H1 (cell line): ENCODE measurements around the gene RAB1A. TPM values are rescaled to one million over a fixed set of nuclear protein-coding genes. Genes with fewer than 3 reads are reported as not detected.

Experiments
- CTCF ChIA-PET: fragments of 300-600 bp; sonication (Branson Sonifier 250); formaldehyde crosslinking; loops from one replicate; lab custom pipeline; 2021; ENCODE audit not compliant: partially characterized antibody; lab: Charles Lee
- POLR2A ChIA-PET: fragments of 300-600 bp; sonication (Branson Sonifier 250); formaldehyde crosslinking; loops from one replicate; lab custom pipeline; 2021; ENCODE audit warnings: inconsistent platforms; ENCODE audit not compliant: partially characterized antibody; lab: Charles Lee
- DNase-seq, 2 experiments: peaks; one replicate each; pipeline versions ENCODE4 v3.0.0 to v3.0.0-alpha.2; 2010 to 2022; ENCODE audit warnings: low spot score in 2 of 2, low read depth in 1 of 2, mixed read lengths in 1 of 2
- FAIRE-seq: peaks from 2 replicates; lab custom pipeline; 2011; peaks lifted over from hg19 to GRCh38; lab: Jason Lieb, UNC
- H2AFZ ChIP-seq: 2 replicates; pipeline ENCODE4 v1.8.1; 2012; ENCODE audit warnings: low read length, inconsistent platforms
- H2AK5ac ChIP-seq: 2 replicates; pipeline ENCODE4 v1.6.1; 2013; ENCODE audit warnings: low read depth, low read length
- H2BK120ac ChIP-seq: replicated peaks from 2 replicates; pipeline ENCODE3; 2013; ENCODE audit warnings: low read depth, low read length, inconsistent platforms
- H2BK12ac ChIP-seq: 2 replicates; pipeline ENCODE4 v1.6.1; 2013; ENCODE audit warnings: low read depth, low read length
- H2BK15ac ChIP-seq: 2 replicates; pipeline ENCODE4 v1.6.1; 2013; ENCODE audit warnings: low read length
- H2BK20ac ChIP-seq: 2 replicates; pipeline ENCODE4 v1.6.1; 2013; ENCODE audit warnings: low read length
- H2BK5ac ChIP-seq: 2 replicates; pipeline ENCODE4 v1.6.1; 2013; ENCODE audit warnings: low read depth, low read length
- H3K14ac ChIP-seq: 2 replicates; pipeline ENCODE4 v1.6.1; 2013; ENCODE audit warnings: inconsistent platforms; ENCODE audit not compliant: insufficient read length
- H3K18ac ChIP-seq: 2 replicates; pipeline ENCODE4 v1.6.1; 2013; ENCODE audit warnings: low read length; ENCODE audit errors: extremely low read depth
- H3K23ac ChIP-seq: 2 replicates; pipeline ENCODE4 v1.6.1; 2013; ENCODE audit warnings: inconsistent platforms; ENCODE audit not compliant: insufficient read length
- H3K23me2 ChIP-seq: 2 replicates; pipeline ENCODE4 v1.6.1; 2013; ENCODE audit warnings: low read depth, low read length
- H3K27ac ChIP-seq: 2 replicates; pipeline ENCODE4 v1.6.1; 2011; ENCODE audit warnings: low read depth, low read length, inconsistent platforms
- H3K27me3 ChIP-seq, 4 experiments: replicated peaks in 1 of 4; 1 replicate in 1 of 4; 2 replicates in 3 of 4; pipeline versions ENCODE4 v1.6.1 to v1.8.1; 2011 to 2013; ENCODE audit warnings: low read length in 3 of 4, mild to moderate bottlenecking in 3 of 4, inconsistent platforms in 2 of 4, mixed read lengths in 2 of 4, moderate library complexity in 1 of 4; ENCODE audit not compliant: control insufficient read depth in 3 of 4, insufficient read depth in 3 of 4; ENCODE audit errors: extremely low read depth in 1 of 4
- H3K36me3 ChIP-seq, 4 experiments: 2 replicates each; pipeline versions ENCODE4 v1.6.1 to v1.8.1; 2011 to 2013; ENCODE audit warnings: mild to moderate bottlenecking in 4 of 4, low read length in 3 of 4, moderate library complexity in 2 of 4, control low read depth in 1 of 4, inconsistent platforms in 1 of 4; ENCODE audit not compliant: insufficient read depth in 4 of 4, control insufficient read depth in 2 of 4
- H3K4ac ChIP-seq: replicated peaks from 2 replicates; pipeline ENCODE3; 2013; ENCODE audit warnings: low read length, low read depth, mixed read lengths, inconsistent platforms; ENCODE audit not compliant: insufficient read length
- H3K4me1 ChIP-seq, 4 experiments: replicated peaks in 1 of 4; 1 replicate in 1 of 4; 2 replicates in 3 of 4; pipeline versions ENCODE4 v1.6.1 to v1.8.1; 2011 to 2013; ENCODE audit warnings: low read length in 3 of 4, inconsistent platforms in 2 of 4, mixed read lengths in 1 of 4; ENCODE audit not compliant: insufficient read depth in 4 of 4, control insufficient read depth in 3 of 4
- H3K4me2 ChIP-seq, 2 experiments: 2 replicates each; pipeline versions ENCODE4 v1.6.1 to v1.8.1; 2011 to 2013; ENCODE audit warnings: low read depth in 2 of 2, low read length in 2 of 2, control low read depth in 1 of 2, inconsistent platforms in 1 of 2, mild to moderate bottlenecking in 1 of 2; ENCODE audit not compliant: insufficient read depth in 1 of 2
- H3K4me3 ChIP-seq, 4 experiments: fragments of 200-600, 300-600 bp in 1 of 4; sonication (generic), shearing (Covaris generic), sonication (Bioruptor Twin) in 1 of 4; 2 replicates each; pipeline versions ENCODE4 v1.5.1 to v1.8.1; 2011 to 2016; ENCODE audit warnings: low read length in 4 of 4, low read depth in 3 of 4, control low read depth in 2 of 4, inconsistent platforms in 2 of 4, mild to moderate bottlenecking in 2 of 4, mixed read lengths in 1 of 4, moderate library complexity in 1 of 4; ENCODE audit not compliant: insufficient read depth in 2 of 4; ENCODE audit errors: extremely low read depth in 1 of 4
- H3K56ac ChIP-seq: replicated peaks from 2 replicates; pipeline ENCODE3; 2013; ENCODE audit warnings: low read depth, mild to moderate bottlenecking, mixed read lengths, low read length, inconsistent platforms; ENCODE audit not compliant: insufficient read length
- H3K79me1 ChIP-seq: 2 replicates; pipeline ENCODE4 v1.6.1; 2013; ENCODE audit warnings: low read depth, low read length, control low read depth
- H3K79me2 ChIP-seq, 2 experiments: 2 replicates each; pipeline versions ENCODE4 v1.6.1 to v1.8.1; 2012 to 2013; ENCODE audit warnings: low read length in 2 of 2, mild to moderate bottlenecking in 2 of 2, inconsistent platforms in 1 of 2; ENCODE audit not compliant: insufficient read depth in 2 of 2, control insufficient read depth in 1 of 2
- H3K9ac ChIP-seq, 4 experiments: replicated peaks in 1 of 4; 1 replicate in 1 of 4; 2 replicates in 3 of 4; pipeline versions ENCODE4 v1.6.1 to v1.8.1; 2011 to 2013; ENCODE audit warnings: low read depth in 3 of 4, low read length in 3 of 4, control low read depth in 2 of 4, mild to moderate bottlenecking in 2 of 4, moderate library complexity in 2 of 4, inconsistent platforms in 1 of 4; ENCODE audit errors: extremely low read depth in 1 of 4
- H3K9me3 ChIP-seq, 2 experiments: 2 replicates each; pipeline versions ENCODE4 v1.6.1 to v1.8.1; 2012 to 2013; ENCODE audit warnings: mild to moderate bottlenecking in 2 of 2, moderate library complexity in 2 of 2, control low read depth in 1 of 2, inconsistent platforms in 1 of 2, low read depth in 1 of 2, low read length in 1 of 2, mixed read lengths in 1 of 2; ENCODE audit not compliant: insufficient read depth in 2 of 2
- H4K20me1 ChIP-seq, 2 experiments: replicated peaks in 1 of 2; 2 replicates each; pipeline versions ENCODE3 to v1.8.1; 2011 to 2013; ENCODE audit warnings: inconsistent platforms in 2 of 2, low read length in 2 of 2, mild to moderate bottlenecking in 1 of 2; ENCODE audit not compliant: insufficient read depth in 2 of 2, control insufficient read depth in 1 of 2
- H4K5ac ChIP-seq: 2 replicates; pipeline ENCODE4 v1.6.1; 2013; ENCODE audit warnings: low read length, low read depth, mixed read lengths, inconsistent platforms; ENCODE audit not compliant: insufficient read length
- H4K8ac ChIP-seq: 2 replicates; pipeline ENCODE4 v1.8.0; 2013; ENCODE audit warnings: mild to moderate bottlenecking, moderate library complexity, low read length, inconsistent platforms; ENCODE audit not compliant: insufficient read depth; ENCODE audit errors: extremely low read depth
- H4K91ac ChIP-seq: replicated peaks from 2 replicates; pipeline ENCODE3; 2013; ENCODE audit warnings: low read length, mixed read lengths, inconsistent platforms; ENCODE audit not compliant: insufficient read length
- POU5F1 ChIP-seq: IDR thresholded peaks from 2 replicates; pipeline ENCODE4 v1.6.1; 2011; ENCODE audit warnings: low read depth, mild to moderate bottlenecking, low read length, moderate library complexity
- SIN3A ChIP-seq, 2 experiments: IDR thresholded peaks in 1 of 2; conservative IDR thresholded peaks in 1 of 2; 2 replicates each; pipeline ENCODE4 v1.6.1; 2011 to 2012; ENCODE audit warnings: low read length in 2 of 2, improper control_type of control experiment in 1 of 2, low read depth in 1 of 2, mild to moderate bottlenecking in 1 of 2
- WGBS, 2 experiments: shearing (Covaris generic) in 1 of 2; methylation state at CpG; one replicate each; pipeline versions ENCODE4 v1.1.6 to v1.1.7; 2013 to 2015; ENCODE audit warnings: low lambda C conversion rate in 2 of 2, mixed read lengths in 2 of 2, inconsistent platforms in 1 of 2, low coverage in 1 of 2, missing lambda C conversion rate in 1 of 2; ENCODE audit not compliant: insufficient replicate concordance in 2 of 2, insufficient coverage in 1 of 2, insufficient read length in 1 of 2; ENCODE audit errors: extremely low coverage in 1 of 2, missing lambda C conversion rate in 1 of 2; 5-methylcytosine and 5-hydroxymethylcytosine counted together
- polyA plus RNA-seq, 7 experiments: library from polyadenylated mRNA; depleted of rRNA in 3 of 7; stranded (reverse) in 5 of 7; unstranded in 2 of 7; fragments of >200 nt in 5 of 7; fragments of 200-250 nt in 2 of 7; gene quantifications; 1 replicate in 5 of 7; 2 replicates in 1 of 7; 4 replicates in 1 of 7; pipeline versions ENCODE4 v1.2.1 to v1.2.3, GENCODE V29; 2011 to 2013; ENCODE audit warnings: missing spikeins in 2 of 7, mixed read lengths in 2 of 7
- total RNA-seq: library from RNA; stranded (reverse); fragmentation: NEBNext Ultra II Directional; extraction: Animal tissue kit (Norgen Biotek cat#: 25700); gene quantifications from 2 replicates; pipeline ENCODE4 v1.2.1, GENCODE V29; 2021
- TF ChIP-seq, protein P1 (sequence below), 3 experiments: IDR thresholded peaks; 1 replicate in 2 of 3; 2 replicates in 1 of 3; pipeline versions ENCODE4 v1.5.1 to v1.6.1; 2011; ENCODE audit warnings: low read length in 3 of 3, mild to moderate bottlenecking in 3 of 3, inconsistent platforms in 2 of 3, low read depth in 1 of 3, moderate library complexity in 1 of 3; ENCODE audit not compliant: insufficient read depth in 1 of 3; ENCODE audit errors: control extremely low read depth in 1 of 3

Gene RAB1A
- total and polyA plus RNA-seq, 2 of the 8 experiments (the other 6 are each of a cell fraction or from before 2014, with no cell fraction given) = 77.9 to 120 TPM

DNA sequence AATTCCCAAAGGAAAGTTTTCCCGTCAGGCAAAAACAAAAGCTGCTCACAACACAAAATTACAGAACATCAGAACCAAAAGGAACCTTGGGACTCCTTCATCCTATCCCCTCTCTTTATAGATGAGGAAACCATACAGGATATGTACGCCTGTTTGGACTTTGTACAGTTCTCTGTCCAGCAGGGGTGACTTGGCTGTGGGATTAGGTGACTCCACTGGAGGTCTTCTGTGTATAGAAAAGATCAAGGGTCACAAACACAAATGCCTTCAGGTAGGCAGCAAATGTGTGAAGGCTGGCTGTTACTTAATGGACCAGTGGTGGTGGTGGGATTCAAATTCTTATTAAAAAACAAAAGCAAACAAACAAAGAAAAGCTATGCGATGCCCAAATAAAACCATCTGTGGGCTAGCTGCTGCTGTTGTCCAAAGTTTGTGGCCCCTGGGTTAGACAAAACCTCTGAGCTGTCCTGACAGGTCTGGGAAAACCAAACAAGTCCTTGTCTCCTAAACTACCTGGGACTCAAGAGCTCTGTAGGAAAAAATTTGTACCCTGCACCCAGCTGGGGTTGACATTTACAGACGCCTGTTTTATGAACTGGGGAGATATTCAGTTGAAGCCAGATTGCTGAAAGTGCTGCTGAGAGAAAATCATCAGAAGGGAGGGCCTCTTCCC, 75.0 kb downstream of the RAB1A start:
- Histone ChIP-seq H3K9ac (no peak overlapping the region), H3K27me3 (peaks cover 0 to 3% (median 1%) of the 10 kb centered on the region in 4 experiments; a peak in 1 of 7 replicates), H3K4me1 (peaks cover 0 to 7% (median 3%) of the 10 kb centered on the region in 4 experiments; a peak in 4 of 7 replicates), H2AFZ (no peak overlapping the region), H3K79me1 (peaks cover 10% of the 10 kb centered on the region; the same call in 1 of the 2 replicates), H3K79me2 (peaks cover 9 to 32% of the 10 kb centered on the region in 2 experiments; a peak in 3 of 4 replicates), H4K20me1 (peaks cover 0 to 7% of the 10 kb centered on the region in 2 experiments), H3K18ac (no peak overlapping the region), H3K14ac (no peak overlapping the region), H2BK5ac (no peak overlapping the region), H2BK12ac (no peak overlapping the region), H3K4ac (no peak overlapping the region), H3K36me3 (no peaks in the 10 kb centered on the region; a peak in 1 of 8 replicates), H3K4me2 (peak overlapping the region; percentile 87 to 90; a peak in 3 of 4 replicates), H3K56ac (no peak overlapping the region), H3K23ac (no peak overlapping the region), H2BK15ac (no peak overlapping the region), H3K9me3 (no peaks in the 10 kb centered on the region), H2BK120ac (no peak overlapping the region), H4K5ac (no peak overlapping the region), H2AK5ac (no peak overlapping the region), H3K27ac (no peak overlapping the region), H4K91ac (no peak overlapping the region), H2BK20ac (no peak overlapping the region), H3K23me2 (peaks cover 9% of the 10 kb centered on the region), H4K8ac (no peak overlapping the region), H3K4me3 (peak overlapping the region in 2 of 4 experiments; percentile 74 to 86; a peak in 5 of 8 replicates)
- CTCF ChIA-PET = interaction anchor here (0.5 to 3.1 kb wide), 11 partner anchors 9 to 519 kb away, joined by 3 to 17 read pairs (median 4); no protein-coding TSS in a partner anchor
- POLR2A ChIA-PET = interaction anchor here (0.6 to 8.1 kb wide), 10 partner anchors 9 to 173 kb away, joined by 3 to 84 read pairs (median 6); partner anchors contain the start of genes ACTR2 and RAB1A
- TF ChIP-seq POU5F1 = no peak
- TF ChIP-seq, protein P1, sequence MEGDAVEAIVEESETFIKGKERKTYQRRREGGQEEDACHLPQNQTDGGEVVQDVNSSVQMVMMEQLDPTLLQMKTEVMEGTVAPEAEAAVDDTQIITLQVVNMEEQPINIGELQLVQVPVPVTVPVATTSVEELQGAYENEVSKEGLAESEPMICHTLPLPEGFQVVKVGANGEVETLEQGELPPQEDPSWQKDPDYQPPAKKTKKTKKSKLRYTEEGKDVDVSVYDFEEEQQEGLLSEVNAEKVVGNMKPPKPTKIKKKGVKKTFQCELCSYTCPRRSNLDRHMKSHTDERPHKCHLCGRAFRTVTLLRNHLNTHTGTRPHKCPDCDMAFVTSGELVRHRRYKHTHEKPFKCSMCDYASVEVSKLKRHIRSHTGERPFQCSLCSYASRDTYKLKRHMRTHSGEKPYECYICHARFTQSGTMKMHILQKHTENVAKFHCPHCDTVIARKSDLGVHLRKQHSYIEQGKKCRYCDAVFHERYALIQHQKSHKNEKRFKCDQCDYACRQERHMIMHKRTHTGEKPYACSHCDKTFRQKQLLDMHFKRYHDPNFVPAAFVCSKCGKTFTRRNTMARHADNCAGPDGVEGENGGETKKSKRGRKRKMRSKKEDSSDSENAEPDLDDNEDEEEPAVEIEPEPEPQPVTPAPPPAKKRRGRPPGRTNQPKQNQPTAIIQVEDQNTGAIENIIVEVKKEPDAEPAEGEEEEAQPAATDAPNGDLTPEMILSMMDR (IDR thresholded peaks at IDR 0.05; ENCODE audit: control extremely low read depth in 1 of 3, insufficient read depth in 1 of 3, low read depth in 1 of 3, low read length in 3 of 3) = no peak
- no peak for TF ChIP-seq SIN3A (conservative IDR thresholded peaks at IDR 0.05 in 1 of 2, IDR thresholded peaks at IDR 0.05 in 1 of 2; ENCODE audit: low read depth in 1 of 2, low read length in 2 of 2)
- FAIRE-seq (no peak), DNase-seq (no peak)
- 87% methylated on average over 4 of the region's 4 CpGs; no CpG with 5 or more reads in 1 of the 2 experiments for WGBS, 2 experiments
